Activated T-helper 1 cell treated with Interleukin-2 at 50 U/mL for 16 hours (primary cell): ENCODE measurements around the gene MRPS21.

ENCODE experiments used
- DNase-seq: peaks from one replicate; pipeline ENCODE4 v3.0.0-alpha.2; 2020; ENCODE audit warnings: low read depth

MRPS21 gene

GRCh38 chr1:150293433-150294253 lies at the start of gene MRPS21:
Gene MRPS21, plus strand, starts transcription at chr1:150293861. Its CDS starts 506 bp downstream, at chr1:150294367.
- peak; percentile 67 for DNase-seq

GRCh38 chr1:150249936-150250335 lies 43.7 kb upstream of the MRPS21 start:
- DNase-seq, result no peak

- DNase-seq, result no peak
These were observed 37.5 kb upstream of the MRPS21 start for GRCh38 chr1:150256198-150256553.

- DNase-seq, result no peak
These were observed 36.9 kb upstream of the MRPS21 start for GRCh38 chr1:150256554-150257341.

- DNase-seq, result no peak
These were observed 35.8 kb upstream of the MRPS21 start, which contains the start of gene CA14 for GRCh38 chr1:150257624-150258585. Gene CA14, plus strand, starts transcription at chr1:150257774. Its CDS starts 355 bp downstream, at chr1:150258129.

- DNase-seq, result no peak
These were observed 34.4 kb upstream of the MRPS21 start for GRCh38 chr1:150259217-150259616.

- DNase-seq, result no peak
These were observed 33.6 kb upstream of the MRPS21 start for GRCh38 chr1:150259758-150260669.

GRCh38 chr1:150261367-150261766 lies 32.3 kb upstream of the MRPS21 start:
- no peak for DNase-seq

- no peak for DNase-seq
These were observed 31.0 kb upstream of the MRPS21 start for GRCh38 chr1:150262388-150263320.

- DNase-seq, result no peak
These were observed 30.1 kb upstream of the MRPS21 start for GRCh38 chr1:150263549-150263948.

- no peak for DNase-seq
These were observed 25.8 kb upstream of the MRPS21 start for GRCh38 chr1:150267896-150268295.

GRCh38 chr1:150268340-150268704 lies 25.3 kb upstream of the MRPS21 start:
- DNase-seq, result peak; percentile 30

- DNase-seq, result peak; percentile 85
These were observed 24.8 kb upstream of the MRPS21 start, which contains the start of gene APH1A for GRCh38 chr1:150268705-150269403. Gene APH1A, minus strand, starts transcription at chr1:150269016. Its CDS starts 206 bp downstream, at chr1:150268810.

GRCh38 chr1:150269451-150269850 lies 24.2 kb upstream of the MRPS21 start:
- DNase-seq, result no peak

- DNase-seq, result no peak
These were observed 22.2 kb upstream of the MRPS21 start for GRCh38 chr1:150271291-150271959.

GRCh38 chr1:150273311-150273710 lies 20.4 kb upstream of the MRPS21 start:
- DNase-seq, result no peak

GRCh38 chr1:150280138-150280707 lies 13.4 kb upstream of the MRPS21 start:
- DNase-seq, result no peak

GRCh38 chr1:150281221-150281757 lies 12.4 kb upstream of the MRPS21 start:
- peak; percentile 30 for DNase-seq
